ENCODE results near the gene SPINK5.

DNA sequence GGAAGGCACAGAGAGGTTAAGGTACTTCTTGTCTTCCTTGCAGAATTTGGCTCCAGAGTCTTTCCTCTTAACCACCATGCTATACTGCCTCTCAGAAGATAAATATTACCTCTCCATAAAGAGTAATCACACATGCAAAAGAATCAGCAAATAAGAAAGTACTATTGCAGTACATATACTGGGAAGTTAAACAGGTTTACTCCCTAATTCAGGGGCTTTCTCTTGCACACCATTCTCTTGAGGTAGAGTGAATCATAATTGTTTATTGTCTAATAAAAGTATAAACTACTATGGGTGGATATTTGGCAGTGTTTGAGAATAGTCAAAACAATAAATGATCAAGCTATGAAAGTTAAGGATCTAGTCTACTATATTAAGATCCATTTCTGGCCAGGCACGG is 40.4 kb downstream of the SPINK5 start:
- TF ChIP-seq, protein P1, sequence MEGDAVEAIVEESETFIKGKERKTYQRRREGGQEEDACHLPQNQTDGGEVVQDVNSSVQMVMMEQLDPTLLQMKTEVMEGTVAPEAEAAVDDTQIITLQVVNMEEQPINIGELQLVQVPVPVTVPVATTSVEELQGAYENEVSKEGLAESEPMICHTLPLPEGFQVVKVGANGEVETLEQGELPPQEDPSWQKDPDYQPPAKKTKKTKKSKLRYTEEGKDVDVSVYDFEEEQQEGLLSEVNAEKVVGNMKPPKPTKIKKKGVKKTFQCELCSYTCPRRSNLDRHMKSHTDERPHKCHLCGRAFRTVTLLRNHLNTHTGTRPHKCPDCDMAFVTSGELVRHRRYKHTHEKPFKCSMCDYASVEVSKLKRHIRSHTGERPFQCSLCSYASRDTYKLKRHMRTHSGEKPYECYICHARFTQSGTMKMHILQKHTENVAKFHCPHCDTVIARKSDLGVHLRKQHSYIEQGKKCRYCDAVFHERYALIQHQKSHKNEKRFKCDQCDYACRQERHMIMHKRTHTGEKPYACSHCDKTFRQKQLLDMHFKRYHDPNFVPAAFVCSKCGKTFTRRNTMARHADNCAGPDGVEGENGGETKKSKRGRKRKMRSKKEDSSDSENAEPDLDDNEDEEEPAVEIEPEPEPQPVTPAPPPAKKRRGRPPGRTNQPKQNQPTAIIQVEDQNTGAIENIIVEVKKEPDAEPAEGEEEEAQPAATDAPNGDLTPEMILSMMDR (IDR thresholded peaks at IDR 0.05; ENCODE audit: insufficient read depth, low read length, poor library complexity, severe bottlenecking) = no peak
- TF ChIP-seq EZH2phosphoT487 (conservative IDR thresholded peaks at IDR 0.05; ENCODE audit: low read length) = no peak
